ENCODE results near the gene TSPAN18.
A peak's percentile ranks its signal among the peaks of the same experiment; 100 is the strongest.

Gene TSPAN18

GRCh38 chr11:44915621-44916020 is 188.9 kb downstream of the TSPAN18 start:
- H3K27ac ChIP-seq (ENCODE audit: low read length) = no peak overlapping the region
- no peaks in the 10 kb centered on the region for H3K27me3 ChIP-seq (ENCODE audit: low read depth, low read length)
- no peaks in the 10 kb centered on the region for H4K20me1 ChIP-seq (ENCODE audit: insufficient read depth, low read length)
- peaks cover 52% of the 10 kb centered on the region for H3K4me1 ChIP-seq (ENCODE audit: low read length)
- no peaks in the 10 kb centered on the region for H3K79me2 ChIP-seq (ENCODE audit: low read length)
- no peaks in the 10 kb centered on the region for H3K9me3 ChIP-seq (ENCODE audit: insufficient read depth, low read length)
- H2AFZ ChIP-seq (ENCODE audit: low read depth, low read length) = no peak overlapping the region
- no peaks in the 10 kb centered on the region for H3K36me3 ChIP-seq (replicated peaks; ENCODE audit: low read depth, low read length)
- H3K9ac ChIP-seq (ENCODE audit: low read length) = no peak overlapping the region
- peak overlapping the region; percentile 17; the same call in 1 of the 2 replicates for H3K4me3 ChIP-seq (ENCODE audit: low read length)
- TF ChIP-seq CTCF (IDR thresholded peaks at IDR 0.05; ENCODE audit: low read depth, low read length) (no peak), EZH2phosphoT487 (IDR thresholded peaks at IDR 0.05; ENCODE audit: low read depth) (no peak)
- peak overlapping the region; percentile 61 for H3K4me2 ChIP-seq (ENCODE audit: low read length)

- Histone ChIP-seq H3K9ac (ENCODE audit: low read length) (no peak overlapping the region), H3K9me3 (ENCODE audit: insufficient read depth, low read length) (no peaks in the 10 kb centered on the region), H3K79me2 (ENCODE audit: low read length) (no peaks in the 10 kb centered on the region), H3K36me3 (replicated peaks; ENCODE audit: low read depth, low read length) (no peaks in the 10 kb centered on the region), H3K27me3 (ENCODE audit: low read depth, low read length) (no peaks in the 10 kb centered on the region), H3K27ac (ENCODE audit: low read length) (no peak overlapping the region), H3K4me3 (ENCODE audit: low read length) (no peak overlapping the region), H2AFZ (ENCODE audit: low read depth, low read length) (no peak overlapping the region), H3K4me2 (ENCODE audit: low read length) (peak overlapping the region; percentile 61; the same call in 1 of the 2 replicates), H4K20me1 (ENCODE audit: insufficient read depth, low read length) (no peaks in the 10 kb centered on the region), H3K4me1 (ENCODE audit: low read length) (peaks cover 46% of the 10 kb centered on the region)
- TF ChIP-seq CTCF (IDR thresholded peaks at IDR 0.05; ENCODE audit: low read depth, low read length) = no peak
- no peak for TF ChIP-seq EZH2phosphoT487 (IDR thresholded peaks at IDR 0.05; ENCODE audit: low read depth)
These were observed 189.6 kb downstream of the TSPAN18 start for GRCh38 chr11:44916331-44916730.

GRCh38 chr11:44916801-44917385 is 190.1 kb downstream of the TSPAN18 start:
- Histone ChIP-seq H3K4me2 (ENCODE audit: low read length) (no peak overlapping the region), H4K20me1 (ENCODE audit: insufficient read depth, low read length) (no peaks in the 10 kb centered on the region), H3K9ac (ENCODE audit: low read length) (no peak overlapping the region), H3K4me1 (ENCODE audit: low read length) (peaks cover 42% of the 10 kb centered on the region), H3K27ac (ENCODE audit: low read length) (no peak overlapping the region), H3K79me2 (ENCODE audit: low read length) (no peaks in the 10 kb centered on the region), H2AFZ (ENCODE audit: low read depth, low read length) (no peak overlapping the region), H3K4me3 (ENCODE audit: low read length) (no peak overlapping the region), H3K9me3 (ENCODE audit: insufficient read depth, low read length) (no peaks in the 10 kb centered on the region), H3K36me3 (replicated peaks; ENCODE audit: low read depth, low read length) (no peaks in the 10 kb centered on the region), H3K27me3 (ENCODE audit: low read depth, low read length) (no peaks in the 10 kb centered on the region; the same call in 1 of the 2 replicates)
- TF ChIP-seq CTCF (IDR thresholded peaks at IDR 0.05; ENCODE audit: low read depth, low read length) (no peak), EZH2phosphoT487 (IDR thresholded peaks at IDR 0.05; ENCODE audit: low read depth) (no peak)

- Histone ChIP-seq H3K27me3 (ENCODE audit: low read depth, low read length) (no peaks in the 10 kb centered on the region; the same call in 1 of the 2 replicates), H3K4me3 (ENCODE audit: low read length) (no peak overlapping the region), H2AFZ (ENCODE audit: low read depth, low read length) (no peak overlapping the region), H4K20me1 (ENCODE audit: insufficient read depth, low read length) (no peaks in the 10 kb centered on the region), H3K36me3 (replicated peaks; ENCODE audit: low read depth, low read length) (no peaks in the 10 kb centered on the region), H3K9me3 (ENCODE audit: insufficient read depth, low read length) (no peaks in the 10 kb centered on the region), H3K4me1 (ENCODE audit: low read length) (peaks cover 42% of the 10 kb centered on the region), H3K9ac (ENCODE audit: low read length) (no peak overlapping the region), H3K4me2 (ENCODE audit: low read length) (no peak overlapping the region), H3K79me2 (ENCODE audit: low read length) (no peaks in the 10 kb centered on the region), H3K27ac (ENCODE audit: low read length) (no peak overlapping the region)
- TF ChIP-seq CTCF (IDR thresholded peaks at IDR 0.05; ENCODE audit: low read depth, low read length) = no peak
- no peak for TF ChIP-seq EZH2phosphoT487 (IDR thresholded peaks at IDR 0.05; ENCODE audit: low read depth)
These were observed 191.0 kb downstream of the TSPAN18 start for GRCh38 chr11:44917741-44918140.

All from OCI-LY3 (cell line).